Measurements from ENCODE around the gene CNR2.

DNA sequence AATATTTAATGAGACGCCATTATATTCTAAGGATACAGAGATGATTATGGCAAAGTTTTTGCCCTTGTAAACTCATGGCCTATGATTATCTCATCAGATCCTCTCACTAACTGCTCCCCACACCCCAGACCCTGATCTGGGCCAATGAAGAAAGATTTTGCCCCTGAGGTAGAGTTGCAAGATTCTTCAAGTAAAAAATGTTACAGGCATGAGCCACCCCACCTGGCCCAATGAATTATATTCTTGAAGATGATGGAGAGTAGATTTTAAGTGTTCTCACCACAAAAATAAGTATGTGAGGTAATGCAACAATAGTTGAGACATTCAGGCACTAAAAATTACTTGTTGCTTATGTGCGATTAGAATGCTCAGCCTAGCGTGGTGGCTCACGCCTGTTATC is 1.8 kb upstream of the CNR2 start:
- no peak for TF ChIP-seq POLR2A (IDR thresholded peaks at IDR 0.05)
- TF ChIP-seq, protein P1, sequence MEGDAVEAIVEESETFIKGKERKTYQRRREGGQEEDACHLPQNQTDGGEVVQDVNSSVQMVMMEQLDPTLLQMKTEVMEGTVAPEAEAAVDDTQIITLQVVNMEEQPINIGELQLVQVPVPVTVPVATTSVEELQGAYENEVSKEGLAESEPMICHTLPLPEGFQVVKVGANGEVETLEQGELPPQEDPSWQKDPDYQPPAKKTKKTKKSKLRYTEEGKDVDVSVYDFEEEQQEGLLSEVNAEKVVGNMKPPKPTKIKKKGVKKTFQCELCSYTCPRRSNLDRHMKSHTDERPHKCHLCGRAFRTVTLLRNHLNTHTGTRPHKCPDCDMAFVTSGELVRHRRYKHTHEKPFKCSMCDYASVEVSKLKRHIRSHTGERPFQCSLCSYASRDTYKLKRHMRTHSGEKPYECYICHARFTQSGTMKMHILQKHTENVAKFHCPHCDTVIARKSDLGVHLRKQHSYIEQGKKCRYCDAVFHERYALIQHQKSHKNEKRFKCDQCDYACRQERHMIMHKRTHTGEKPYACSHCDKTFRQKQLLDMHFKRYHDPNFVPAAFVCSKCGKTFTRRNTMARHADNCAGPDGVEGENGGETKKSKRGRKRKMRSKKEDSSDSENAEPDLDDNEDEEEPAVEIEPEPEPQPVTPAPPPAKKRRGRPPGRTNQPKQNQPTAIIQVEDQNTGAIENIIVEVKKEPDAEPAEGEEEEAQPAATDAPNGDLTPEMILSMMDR (IDR thresholded peaks at IDR 0.05), result no peak
